NB4 (cell line): ENCODE data around the gene MAP3K2.

Experiments used
- DNase-seq: peaks from one replicate; pipeline ENCODE4 v3.0.0; 2010; ENCODE audit warnings: low read depth
- H3K4me3 ChIP-seq: one replicate; pipeline ENCODE4 v1.5.1; 2011; ENCODE audit warnings: mild to moderate bottlenecking, low read depth, low read length, moderate library complexity
- MYC ChIP-seq: IDR thresholded peaks from 2 replicates; pipeline ENCODE4 v1.6.1; 2011; ENCODE audit warnings: low read depth, low read length
- POLR2A ChIP-seq: IDR thresholded peaks from 2 replicates; pipeline ENCODE4 v1.6.1; 2011; ENCODE audit warnings: mild to moderate bottlenecking; ENCODE audit not compliant: insufficient read length; ENCODE audit errors: extremely low read depth
- TF ChIP-seq, protein P1 (sequence below): IDR thresholded peaks from one replicate; pipeline ENCODE4 v1.5.1; 2012; ENCODE audit warnings: low read depth, low read length
- TF ChIP-seq, protein P2 (sequence below): IDR thresholded peaks from 2 replicates; pipeline ENCODE4 v1.6.1; 2011; ENCODE audit warnings: low read depth, low read length

The MAP3K2 gene

DNA sequence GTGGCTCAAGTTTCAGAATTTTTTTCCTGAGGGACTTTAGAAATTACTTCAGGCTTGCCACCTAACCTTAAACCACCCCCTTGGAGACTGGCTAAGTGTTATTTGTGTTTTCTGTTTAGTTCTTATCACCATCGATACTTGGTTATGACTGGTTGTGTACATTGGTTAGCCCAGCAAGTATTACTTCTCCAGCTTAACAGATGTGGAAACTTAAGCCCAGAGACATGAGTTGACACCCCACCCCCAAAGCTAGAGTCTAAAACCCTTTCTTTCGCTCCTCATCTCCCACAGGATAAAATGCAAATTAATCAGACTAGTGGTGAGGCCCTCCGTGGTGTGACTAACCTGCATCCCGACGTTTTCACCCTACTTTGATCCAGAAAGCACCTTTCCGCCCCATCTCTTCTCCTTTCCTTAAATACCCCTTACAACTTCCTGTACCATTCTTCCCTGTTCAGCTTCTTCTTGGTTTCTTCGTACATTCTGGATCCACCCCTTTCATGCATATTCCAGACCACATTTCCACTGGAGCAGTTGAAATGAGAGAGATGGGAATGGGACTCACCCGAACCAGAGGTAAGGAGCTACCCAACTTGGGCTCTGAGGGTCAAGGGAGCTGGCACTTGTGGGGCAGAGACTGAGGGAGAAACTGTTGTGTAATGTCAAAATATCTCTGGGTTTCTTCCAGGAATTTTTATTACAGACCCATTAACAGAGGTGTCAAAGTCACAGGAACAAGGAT is 819 bp upstream of the MAP3K2 start:
- DNase-seq, result no peak
- TF ChIP-seq POLR2A, result no peak
- TF ChIP-seq MYC, result no peak
- TF ChIP-seq, protein P1, sequence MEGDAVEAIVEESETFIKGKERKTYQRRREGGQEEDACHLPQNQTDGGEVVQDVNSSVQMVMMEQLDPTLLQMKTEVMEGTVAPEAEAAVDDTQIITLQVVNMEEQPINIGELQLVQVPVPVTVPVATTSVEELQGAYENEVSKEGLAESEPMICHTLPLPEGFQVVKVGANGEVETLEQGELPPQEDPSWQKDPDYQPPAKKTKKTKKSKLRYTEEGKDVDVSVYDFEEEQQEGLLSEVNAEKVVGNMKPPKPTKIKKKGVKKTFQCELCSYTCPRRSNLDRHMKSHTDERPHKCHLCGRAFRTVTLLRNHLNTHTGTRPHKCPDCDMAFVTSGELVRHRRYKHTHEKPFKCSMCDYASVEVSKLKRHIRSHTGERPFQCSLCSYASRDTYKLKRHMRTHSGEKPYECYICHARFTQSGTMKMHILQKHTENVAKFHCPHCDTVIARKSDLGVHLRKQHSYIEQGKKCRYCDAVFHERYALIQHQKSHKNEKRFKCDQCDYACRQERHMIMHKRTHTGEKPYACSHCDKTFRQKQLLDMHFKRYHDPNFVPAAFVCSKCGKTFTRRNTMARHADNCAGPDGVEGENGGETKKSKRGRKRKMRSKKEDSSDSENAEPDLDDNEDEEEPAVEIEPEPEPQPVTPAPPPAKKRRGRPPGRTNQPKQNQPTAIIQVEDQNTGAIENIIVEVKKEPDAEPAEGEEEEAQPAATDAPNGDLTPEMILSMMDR, result no peak
- TF ChIP-seq, protein P2, sequence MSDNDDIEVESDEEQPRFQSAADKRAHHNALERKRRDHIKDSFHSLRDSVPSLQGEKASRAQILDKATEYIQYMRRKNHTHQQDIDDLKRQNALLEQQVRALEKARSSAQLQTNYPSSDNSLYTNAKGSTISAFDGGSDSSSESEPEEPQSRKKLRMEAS, result no peak
- H3K4me3 ChIP-seq, result peak overlapping the region; percentile 75

DNA sequence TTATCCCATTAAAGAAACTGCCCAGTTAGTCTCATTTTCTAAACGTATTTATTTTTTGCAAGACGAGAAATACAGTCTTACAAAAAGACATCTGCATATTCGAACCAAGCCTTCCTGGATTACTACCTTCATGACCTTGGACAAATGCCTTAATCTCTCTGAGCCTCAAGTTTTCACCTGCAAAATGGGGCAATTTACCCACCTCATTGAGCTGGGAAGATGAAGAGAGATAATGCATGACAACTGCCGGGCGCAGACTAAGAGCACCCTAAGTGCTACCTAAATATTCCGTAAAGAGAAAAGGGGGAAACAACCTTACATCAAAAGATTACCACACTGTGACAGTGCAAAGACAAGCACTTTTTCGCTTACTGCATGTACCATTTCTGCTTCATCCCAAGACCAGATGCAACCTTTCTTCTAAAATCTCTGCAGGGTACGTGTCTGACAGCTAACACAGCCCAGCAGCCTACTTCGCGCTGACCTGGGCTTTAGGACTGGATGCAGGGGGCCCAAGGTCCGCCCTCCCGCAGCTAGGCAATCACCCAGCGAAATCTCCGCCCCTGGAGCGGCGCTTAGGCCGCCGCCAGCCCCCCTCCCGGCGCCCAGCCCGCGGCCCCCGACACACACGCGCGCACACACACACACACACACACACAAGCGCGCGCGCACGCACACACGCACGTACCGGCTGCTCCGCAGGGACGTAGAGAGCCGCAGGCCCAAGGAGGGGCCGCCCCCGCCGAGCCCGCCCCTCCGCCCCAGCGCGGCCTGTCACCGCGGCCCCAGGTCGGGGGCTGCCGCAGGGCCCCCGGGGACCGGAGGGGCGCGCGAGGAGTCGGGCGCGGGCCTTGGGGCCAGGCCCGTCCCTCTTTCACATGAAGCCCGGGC is 766 bp downstream of the MAP3K2 start:
- peak overlapping the region; percentile 92 for H3K4me3 ChIP-seq
- DNase-seq, result peak; percentile 95
- TF ChIP-seq, protein P2, result no peak
- peak; percentile 58; the same call in 1 of the 2 replicates for TF ChIP-seq MYC

DNA sequence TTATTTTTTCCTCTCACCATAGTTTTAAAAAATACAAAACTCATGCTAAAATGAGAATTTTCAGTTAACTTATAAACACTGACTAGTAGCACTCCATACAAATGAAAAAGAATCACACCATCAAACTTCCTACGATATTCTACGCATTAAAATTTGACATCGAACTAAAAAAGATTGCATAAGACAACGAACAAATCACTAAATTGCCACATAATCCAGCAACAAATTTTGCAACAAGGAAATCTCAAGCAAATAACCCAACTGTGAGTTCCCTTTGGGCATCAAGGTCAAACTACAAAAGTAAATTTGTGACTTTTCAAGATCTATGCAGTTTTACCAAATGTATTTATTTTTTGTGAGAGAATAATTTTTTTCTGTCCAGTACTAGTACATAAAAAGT is 1.5 kb downstream of the MAP3K2 start:
- DNase-seq, result peak; percentile 68
- TF ChIP-seq MYC, result no peak
- TF ChIP-seq, protein P2, result no peak
- TF ChIP-seq, protein P1, result no peak
- TF ChIP-seq POLR2A, result no peak

DNA sequence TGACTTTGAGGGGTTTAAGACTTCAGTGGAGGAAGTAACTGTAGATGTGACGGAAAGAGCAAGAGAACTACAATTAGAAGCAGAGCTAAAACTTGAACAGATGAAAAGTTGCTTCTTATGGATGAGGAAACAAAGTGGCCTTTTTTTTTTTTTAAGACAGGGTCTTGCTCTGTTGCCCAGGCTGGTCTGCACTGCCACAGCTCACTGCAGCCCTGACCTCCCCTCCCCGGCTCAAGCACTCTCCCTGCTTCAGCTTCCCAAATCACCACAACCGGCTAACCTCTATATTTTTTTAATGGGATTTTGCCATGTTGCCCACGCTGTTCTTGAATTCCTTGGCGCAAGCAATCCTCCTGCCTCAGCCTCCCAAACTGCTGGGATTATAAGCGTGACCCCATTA is 3.2 kb downstream of the MAP3K2 start:
- H3K4me3 ChIP-seq, result no peak overlapping the region
- no peak for DNase-seq
- no peak for TF ChIP-seq MYC
- TF ChIP-seq, protein P2, result no peak
- TF ChIP-seq, protein P1, result no peak
- no peak for TF ChIP-seq POLR2A

More for the DNA sequence above, 1.5 kb downstream of the MAP3K2 start:
- peak overlapping the region; percentile 92 for H3K4me3 ChIP-seq

DNA sequence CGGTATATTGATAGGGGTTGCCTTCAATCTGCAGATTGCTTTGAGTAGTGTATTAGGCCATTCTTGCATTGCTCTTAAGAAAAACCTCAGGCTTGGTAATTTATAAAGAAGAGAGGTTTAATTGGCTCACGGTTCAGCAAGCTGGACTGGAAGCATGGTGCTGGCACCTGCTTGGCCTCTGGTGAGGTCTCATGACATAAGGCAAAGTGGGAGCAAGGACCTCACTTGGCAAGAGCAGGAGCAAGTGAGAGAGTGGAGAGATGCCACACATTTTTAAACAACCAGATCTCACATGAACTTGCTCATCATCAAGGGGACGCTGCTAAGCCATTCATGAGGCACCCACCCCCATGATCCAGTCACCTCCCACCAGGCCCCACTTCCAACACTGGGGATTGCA is 4.9 kb downstream of the MAP3K2 start:
- no peak for DNase-seq
- TF ChIP-seq, protein P2, result no peak
- TF ChIP-seq MYC (no peak), POLR2A (no peak)
- H3K4me3 ChIP-seq, result no peak overlapping the region

DNA sequence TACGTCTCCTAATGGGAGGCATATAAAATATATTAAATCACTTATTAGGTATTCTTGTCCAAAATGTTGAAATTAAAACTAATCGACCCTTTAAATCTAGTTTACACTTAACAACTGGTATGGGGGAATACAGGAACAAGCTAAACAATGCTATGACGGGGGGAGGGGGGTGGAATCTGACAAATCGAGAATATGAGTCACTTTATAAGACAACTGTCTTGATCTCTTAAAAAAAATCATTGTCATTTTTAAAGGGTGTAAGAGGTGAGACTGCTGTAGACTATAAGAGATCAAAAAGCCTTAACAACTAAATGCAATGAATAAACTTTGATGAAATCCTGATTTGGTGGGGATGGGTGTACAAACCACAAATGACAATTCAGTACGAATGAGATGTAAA is 6.0 kb downstream of the MAP3K2 start:
- TF ChIP-seq, protein P1, result no peak
- TF ChIP-seq POLR2A (no peak), MYC (no peak)
- TF ChIP-seq, protein P2, result no peak
- no peak for DNase-seq

More for the DNA sequence above, 6.0 kb downstream of the MAP3K2 start:
- H3K4me3 ChIP-seq, result no peak overlapping the region
